Measurements from ENCODE around the gene SMC2.

SMC2 gene

DNA sequence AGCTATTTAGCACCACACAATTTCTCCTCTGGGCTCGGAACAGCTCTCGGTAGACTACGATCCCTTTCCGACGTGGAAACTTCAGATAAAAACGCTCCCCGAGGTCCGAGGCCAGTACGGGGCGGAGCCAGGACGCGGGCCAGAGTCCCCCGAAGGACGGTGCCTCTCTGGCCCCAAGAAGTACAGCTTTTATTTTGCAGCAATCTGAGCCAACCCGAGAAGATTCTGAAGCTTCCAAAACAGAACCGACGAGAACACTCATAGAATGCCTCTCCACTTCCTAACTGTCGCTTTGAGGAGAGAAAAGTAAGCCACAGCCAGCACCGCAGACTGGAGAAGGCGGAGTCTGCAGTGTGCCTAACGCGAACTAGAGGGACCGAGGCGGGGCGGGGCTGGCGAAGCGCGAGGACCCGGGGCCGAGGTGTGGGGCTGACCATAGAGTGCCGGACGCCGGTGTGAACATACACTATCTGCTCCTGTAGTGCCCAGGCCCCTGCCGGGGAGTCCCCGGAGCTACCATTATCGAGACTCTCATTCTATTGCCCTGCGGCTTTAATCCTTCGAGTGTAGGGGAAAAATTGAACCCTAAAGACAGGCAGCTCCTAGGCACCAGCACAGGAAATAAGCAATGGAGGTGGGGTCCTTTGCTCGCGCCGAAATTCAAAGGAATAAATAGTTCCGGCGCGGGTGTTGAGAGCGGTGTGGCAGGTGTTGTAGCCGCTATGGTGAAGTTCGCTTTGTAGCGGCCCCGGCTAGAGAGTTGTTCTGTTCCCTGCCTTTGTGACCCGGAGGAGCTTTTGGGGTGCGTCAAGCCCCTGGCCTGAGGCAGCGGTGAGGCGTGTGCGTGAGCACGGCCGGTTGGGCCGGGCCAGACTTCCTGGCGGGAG is at the start of gene SMC2:
SMC2 (plus strand) TSS at position 663 of the 887 bp plus-strand sequence. CDS start 1,076 bp downstream, outside the sequence.
- DNase-seq: peak; percentile 93

- DNase-seq: no peak
Measured at GRCh38 chr9:104068546-104068945, 25.6 kb upstream of the SMC2 start.

DNA sequence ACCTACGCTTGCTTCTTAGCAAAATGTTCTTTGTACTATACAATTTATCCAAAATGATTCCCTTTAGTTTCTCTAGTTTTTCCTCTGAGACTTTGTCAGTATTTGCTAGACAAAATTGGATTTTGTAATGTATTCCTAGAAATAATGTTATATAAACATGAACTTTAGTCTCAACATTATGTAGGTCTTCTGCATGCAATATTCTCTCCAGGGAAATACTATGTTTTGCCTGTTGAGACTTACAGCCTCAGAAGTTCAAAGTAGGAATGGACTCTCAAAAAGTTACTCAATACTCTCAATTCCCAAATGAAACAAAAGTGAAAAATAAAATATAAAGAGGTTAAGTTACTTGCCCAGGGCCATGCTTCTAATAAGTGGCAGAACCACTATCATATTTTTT is 24.8 kb upstream of the SMC2 start:
- no peak for DNase-seq

DNA sequence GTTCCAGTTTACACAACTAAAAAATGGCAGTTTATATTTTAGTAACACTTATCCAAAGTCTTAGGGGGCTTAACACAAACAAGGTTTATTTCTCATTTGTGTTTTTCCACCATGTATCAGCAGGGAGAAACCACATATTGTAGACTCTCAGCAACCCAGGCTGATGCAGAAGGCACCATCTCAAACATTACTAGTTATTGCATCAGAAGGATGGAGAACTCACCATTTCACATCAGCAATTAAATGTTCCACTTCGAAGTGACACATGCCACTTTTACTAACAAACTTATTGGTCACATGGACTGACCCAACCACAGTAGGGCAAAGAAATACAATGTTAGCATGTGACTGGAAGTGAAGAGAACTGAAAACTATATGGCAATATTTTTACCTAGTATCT is 22.5 kb upstream of the SMC2 start:
- no peak for DNase-seq

- DNase-seq: no peak
Measured at GRCh38 chr9:104073098-104073769, 20.9 kb upstream of the SMC2 start.

GRCh38 chr9:104073770-104074133 is 20.4 kb upstream of the SMC2 start:
- no peak for DNase-seq

DNA sequence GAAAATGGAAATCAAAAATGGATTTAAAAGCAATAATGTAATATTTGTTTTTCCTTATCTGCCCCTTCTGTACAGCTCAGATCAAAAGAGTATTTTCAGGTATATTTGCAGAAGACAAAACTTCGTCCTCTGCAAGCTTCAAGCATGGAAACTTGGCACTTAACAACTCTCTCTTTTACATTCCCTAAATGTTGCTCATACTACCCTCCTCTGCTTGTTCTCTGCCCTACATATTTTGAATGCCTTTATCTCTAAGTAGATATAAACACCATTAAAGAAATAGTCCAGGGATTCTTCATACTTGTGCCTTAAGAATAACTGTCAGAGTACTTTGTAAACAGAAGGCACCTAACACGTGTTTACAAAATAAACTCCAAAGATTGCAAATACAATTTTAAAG is 19.2 kb upstream of the SMC2 start:
- no peak for DNase-seq

DNA sequence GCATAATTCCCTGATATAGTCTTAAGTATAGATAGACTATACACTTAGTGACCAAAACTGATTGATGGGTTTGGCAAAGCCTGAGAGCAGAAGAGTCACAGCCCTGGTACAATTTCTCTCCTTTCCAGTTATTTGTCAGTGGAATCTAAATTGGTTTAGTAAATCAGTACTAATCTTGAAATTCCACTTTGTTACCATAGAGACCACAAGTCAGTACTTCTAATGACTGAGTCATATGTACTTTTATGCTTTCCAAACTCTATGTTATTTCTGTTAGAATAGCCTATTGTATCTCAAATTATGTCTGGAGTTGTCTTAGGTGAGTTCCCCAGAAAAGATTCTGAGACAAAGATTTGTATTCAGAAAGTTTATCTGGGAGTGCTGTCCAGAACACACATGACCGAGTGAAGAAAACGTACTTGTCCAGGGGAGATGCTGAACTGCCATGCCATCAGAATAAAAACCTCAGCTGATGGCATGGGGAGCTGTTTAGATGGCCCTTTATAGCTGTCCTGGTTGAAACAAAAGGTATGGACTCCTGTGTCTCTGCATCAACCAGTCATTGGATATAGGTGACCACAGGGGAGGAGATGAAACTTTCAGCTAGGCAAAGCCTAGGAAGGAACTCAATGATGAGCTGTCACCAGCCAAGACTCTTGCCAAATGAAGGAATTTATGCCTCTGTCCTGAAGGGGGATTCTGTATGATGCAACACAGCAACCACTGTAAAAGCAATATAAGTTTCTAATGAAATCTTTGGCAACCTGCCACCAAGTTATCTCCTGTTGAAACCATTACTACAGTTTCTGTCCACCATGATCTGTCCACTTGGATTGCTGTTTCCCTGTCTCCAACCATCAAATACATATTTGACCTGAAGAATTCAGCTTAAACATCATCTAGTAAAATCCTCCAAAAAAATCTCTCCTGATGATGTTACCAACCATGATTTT is 18.0 kb upstream of the SMC2 start:
- no peak for DNase-seq

- no peak for DNase-seq
Measured at GRCh38 chr9:104078596-104078995, 15.5 kb upstream of the SMC2 start.

DNA sequence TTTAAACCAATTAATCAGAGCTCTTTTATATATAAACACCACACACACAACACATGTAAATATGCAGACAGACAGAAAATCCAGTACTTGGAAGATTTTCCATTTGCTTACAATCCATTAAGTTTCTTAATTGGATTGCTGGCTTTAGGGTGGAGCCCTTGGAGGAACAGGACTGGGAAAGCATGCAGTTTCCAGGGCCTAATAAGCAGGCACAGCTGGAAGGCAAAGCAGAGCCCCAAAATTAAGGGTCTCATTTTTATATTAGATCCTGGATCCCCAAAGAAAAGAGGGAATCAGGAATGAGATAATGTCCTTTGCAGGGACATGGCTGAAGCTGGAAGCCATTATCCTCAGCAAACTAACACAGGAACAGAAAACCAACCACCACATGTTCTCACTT is 13.1 kb upstream of the SMC2 start:
- no peak for DNase-seq

- DNase-seq: no peak
Measured at GRCh38 chr9:104082168-104082567, 11.9 kb upstream of the SMC2 start.

GRCh38 chr9:104085525-104085924 is 8.6 kb upstream of the SMC2 start:
- DNase-seq: no peak

DNA sequence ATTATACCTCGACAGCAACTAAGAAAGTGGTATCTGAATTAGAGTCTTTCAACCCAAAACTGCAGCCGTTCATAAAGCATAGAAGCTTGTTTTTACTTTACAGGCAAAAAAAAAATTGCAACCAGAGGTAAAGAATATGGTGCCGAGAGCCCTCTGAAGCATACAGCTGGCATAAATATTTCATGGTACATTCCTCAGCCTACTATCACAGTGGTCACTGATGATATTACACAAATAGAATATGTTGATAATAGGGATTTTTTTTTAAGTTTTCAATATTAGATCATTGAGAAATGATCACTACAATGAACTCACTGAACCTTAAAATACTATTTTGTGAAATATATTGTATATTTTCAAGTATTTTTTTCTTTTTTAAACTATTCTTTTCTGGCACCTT is 6.2 kb upstream of the SMC2 start:
- no peak for DNase-seq

GRCh38 chr9:104088416-104088815 is 5.7 kb upstream of the SMC2 start:
- DNase-seq: no peak

DNA sequence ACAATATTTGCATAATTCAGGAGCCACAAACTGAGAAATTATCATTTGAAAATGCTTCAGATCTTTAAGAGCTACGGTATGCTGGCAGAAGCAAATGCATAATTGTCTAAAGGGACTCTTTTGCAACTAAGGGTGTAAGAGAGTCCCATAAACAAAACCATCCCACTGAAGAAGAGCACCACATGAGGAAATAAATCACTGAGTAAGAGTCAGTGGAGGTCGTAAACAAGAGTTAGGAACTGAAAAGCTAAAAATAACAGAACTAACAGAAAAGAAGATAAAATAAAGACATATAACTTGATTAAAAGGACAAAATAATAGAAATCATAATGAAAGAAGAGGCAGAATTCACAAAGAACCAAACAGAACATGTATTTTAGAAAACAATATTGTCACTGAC is 3.5 kb upstream of the SMC2 start:
- DNase-seq: no peak

- DNase-seq: no peak
Measured at GRCh38 chr9:104091116-104091515, 3.0 kb upstream of the SMC2 start.

GRCh38 chr9:104091708-104092107 is 2.4 kb upstream of the SMC2 start:
- DNase-seq: peak; percentile 9

DNA sequence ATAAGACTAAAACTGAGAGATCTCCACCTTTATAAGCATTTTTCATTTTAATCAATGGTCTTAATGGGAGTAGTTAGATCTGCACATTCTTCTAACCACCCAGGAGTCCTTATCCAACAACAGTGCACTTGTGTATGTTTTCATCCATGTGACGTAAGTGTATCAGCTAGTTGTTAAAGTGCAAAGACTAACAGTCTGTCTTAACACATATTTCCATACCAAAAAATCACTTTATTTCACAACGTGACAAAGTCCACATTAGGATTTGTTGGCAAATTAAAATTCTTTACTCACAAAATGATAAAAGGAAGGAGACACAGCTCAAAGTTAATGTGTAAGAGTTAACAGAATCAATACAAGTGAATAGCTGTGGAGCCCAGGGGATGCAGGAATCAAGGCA is 1.9 kb upstream of the SMC2 start:
- DNase-seq: no peak

GRCh38 chr9:104092875-104093600 is 1.1 kb upstream of the SMC2 start:
- no peak for DNase-seq

DNA sequence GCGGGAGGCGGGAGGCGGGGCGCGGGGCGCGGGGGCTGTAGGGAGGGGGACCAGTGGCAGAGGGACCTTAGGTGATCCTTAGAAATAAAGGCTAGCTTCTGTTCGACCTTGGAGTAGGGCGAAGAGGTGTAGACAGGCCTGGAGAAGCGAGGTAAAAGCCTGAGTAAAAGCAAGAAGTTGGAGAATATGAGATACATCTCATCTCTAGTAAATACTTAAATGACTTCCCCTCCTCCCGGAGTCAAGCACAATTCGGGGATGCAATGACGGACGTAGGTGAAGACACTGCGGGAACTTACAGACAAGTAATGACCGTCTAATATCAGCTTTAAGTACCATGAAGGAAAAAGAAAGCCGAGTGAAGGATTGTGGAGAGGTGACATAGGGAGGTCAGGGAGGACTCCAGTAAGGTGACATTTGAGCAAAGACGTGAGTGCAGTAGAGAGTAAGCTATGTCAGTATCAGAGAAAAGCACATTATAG is 466 bp downstream of the SMC2 start:
- DNase-seq: no peak

- no peak for DNase-seq
Measured at GRCh38 chr9:104099630-104100029, 5.5 kb downstream of the SMC2 start.

DNA sequence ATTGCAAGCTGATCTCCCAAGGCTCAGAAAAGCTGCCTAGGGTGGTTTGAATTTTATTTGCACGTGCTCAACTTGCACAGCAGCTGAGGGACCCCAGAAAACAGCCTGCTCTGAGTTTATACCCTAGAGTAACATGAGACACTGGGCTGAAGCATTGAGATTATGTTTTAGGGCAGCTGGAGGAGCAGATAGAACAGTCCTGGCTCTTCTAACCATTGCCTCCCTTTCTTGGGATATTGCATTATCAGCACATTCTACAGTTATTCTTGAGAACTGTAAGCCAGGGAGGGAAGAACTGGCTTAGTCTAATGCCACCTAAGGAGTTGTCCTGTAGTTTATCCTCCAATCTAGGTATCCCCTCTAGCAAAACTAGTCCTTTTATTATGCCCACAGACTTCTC is 10.3 kb downstream of the SMC2 start:
- no peak for DNase-seq
